GM19351 (cell line): ENCODE results near the gene SUPT6H.
"Not testable (repeated sequence)": the region's sequence is repeated elsewhere in the genome, so short reads cannot be mapped to it uniquely, and the experiment has no call there.

ENCODE experiments used
- ATAC-seq: cut with Tn5 transposase; IDR thresholded peaks from one replicate; pipeline ENCODE4 v1.9.1; 2021; ENCODE audit warnings: mild to moderate bottlenecking, moderate library complexity; ENCODE audit not compliant: unreplicated experiment

The SUPT6H gene

DNA sequence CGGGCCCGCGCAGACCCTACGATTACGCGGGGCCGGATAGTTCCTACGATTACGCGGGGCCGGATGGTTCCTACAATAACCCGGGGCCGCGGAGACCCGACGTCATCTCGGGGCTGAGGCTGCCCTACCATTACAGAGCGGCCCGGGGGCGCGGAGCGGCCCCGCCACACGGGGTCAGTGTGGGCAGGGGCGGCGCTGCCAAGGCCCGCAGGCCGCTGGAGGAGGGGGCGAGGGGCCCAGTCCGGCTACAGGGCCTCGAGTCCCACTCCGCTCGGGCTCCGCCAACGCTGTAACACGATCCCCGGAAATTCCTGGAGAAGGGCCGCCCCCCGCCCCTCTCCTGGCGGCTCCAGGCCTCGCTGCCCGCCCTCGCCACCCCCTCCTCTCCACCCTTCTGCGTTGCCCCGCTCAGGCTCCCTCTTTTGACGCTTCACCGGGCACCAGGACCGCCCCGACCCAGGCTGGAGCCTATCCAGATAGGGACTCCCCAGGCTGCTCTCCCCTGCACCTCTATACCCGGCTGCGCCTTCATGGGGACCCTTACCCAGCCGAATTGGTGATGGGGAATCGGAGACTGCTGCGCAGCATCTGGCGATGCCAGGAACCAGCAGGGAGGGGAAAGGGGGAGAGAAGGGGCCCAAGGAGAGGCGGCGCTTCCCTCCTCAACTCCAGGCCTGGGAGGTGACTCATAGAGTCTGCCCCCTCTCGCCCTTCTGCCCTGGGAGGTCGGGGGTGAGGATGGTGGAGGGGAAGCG, 55.8 kb downstream of the SUPT6H start, which contains the start of gene RAB34:
RAB34 (minus strand) TSS at position 291 of the 755 bp plus-strand sequence. CDS start 602 bp downstream, outside the sequence.
- ATAC-seq: no peak

DNA sequence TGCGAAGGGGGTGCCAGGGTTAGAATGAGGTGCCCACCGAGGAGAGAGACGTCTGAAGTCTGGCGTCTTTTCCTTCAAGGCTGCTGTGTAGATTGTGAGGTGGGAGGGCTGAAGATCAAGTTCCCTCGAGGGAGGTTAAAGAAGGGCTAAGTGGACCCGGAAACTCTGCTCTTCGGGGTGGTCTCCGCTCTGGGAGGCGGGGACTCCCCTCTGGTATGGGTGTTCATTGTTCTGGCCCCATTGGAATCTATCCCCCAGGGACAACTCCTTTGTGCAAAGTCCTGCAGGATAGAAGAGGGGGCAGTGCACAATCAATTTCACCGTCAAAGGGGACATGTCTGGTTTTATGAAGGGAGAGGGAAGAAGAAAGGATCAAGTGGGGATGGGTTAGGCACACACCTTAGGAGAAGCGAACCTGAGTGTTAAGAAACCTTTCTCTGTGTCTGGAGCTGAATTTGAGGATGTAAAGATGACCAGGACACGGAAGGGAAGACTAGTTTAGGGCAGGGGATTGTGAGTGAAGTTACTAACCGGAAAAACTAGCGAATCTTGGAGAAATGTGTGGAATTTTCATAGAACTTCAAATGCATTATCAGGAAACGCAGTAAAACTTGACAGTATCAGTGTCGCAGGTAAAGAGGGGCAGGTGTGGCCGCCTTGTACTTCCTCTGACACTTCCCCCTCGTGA, 56.5 kb downstream of the SUPT6H start:
- ATAC-seq: no peak

DNA sequence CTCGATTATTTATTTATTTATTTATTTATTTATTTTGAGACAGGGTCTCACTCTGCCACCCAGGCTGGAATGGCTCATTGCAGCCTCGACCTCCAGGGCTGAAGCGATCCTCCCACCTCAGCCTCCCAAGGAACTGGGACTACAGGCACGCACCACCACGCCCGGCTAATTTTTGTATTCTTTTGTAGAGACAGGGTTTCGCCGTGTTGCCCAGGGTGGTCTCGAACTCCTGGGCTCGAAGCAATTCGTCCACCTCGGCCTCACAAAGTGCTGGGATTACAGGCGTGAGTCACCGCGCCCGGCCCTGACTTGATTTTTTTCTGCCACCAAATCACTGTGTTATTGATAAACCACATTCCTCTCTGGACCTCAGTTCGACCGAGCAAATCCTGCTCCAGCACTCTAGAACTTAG, 57.0 kb downstream of the SUPT6H start:
- ATAC-seq: no peak

DNA sequence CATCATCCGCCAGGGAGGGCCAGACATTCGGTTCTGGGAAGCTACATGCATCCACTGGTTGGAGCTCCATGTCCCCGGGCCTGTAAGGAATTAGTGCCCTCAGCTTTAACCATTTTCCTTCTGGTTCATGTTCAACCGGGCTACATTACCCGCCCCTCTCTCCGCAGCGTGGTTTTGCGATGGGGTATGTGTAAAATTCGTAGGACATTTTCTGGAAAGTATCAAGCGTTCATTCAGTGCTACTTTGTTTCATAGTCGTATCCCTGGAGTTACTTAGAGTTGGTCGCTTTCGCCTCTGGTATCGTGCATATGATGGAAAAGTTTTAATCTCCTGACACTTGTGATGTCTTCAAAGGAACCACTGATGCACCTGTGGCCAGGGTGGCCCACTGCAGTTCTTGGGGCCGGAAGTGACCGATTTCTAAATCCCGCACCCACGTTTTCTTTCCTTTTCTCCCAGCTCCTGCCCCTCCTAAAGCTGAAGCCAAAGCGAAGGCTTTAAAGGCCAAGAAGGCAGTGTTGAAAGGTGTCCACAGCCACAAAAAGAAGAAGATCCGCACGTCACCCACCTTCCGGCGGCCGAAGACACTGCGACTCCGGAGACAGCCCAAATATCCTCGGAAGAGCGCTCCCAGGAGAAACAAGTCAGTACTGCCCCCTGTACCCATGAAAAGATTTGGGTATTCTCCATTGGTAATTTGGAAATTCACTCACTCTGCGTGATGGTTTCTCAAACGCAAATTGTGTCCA, 58.4 kb downstream of the SUPT6H start:
- no peak for ATAC-seq

DNA sequence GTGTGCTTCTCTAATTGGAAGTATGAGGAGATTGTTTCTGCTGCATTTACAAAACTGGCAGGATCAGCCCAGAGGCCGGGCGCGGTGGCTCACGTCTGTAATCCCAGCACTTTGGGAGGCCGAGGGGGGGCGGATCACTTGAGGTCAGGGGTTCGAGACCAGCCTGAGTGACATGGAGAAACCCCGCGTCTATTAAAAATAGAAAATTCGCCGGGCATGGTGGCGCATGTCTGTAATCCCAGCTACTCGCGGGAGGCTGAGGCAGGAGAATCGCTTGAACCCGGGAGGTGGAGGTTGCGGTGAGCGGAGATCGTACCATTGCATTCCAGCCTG, 59.0 kb downstream of the SUPT6H start:
- not testable (repeated sequence) for ATAC-seq

DNA sequence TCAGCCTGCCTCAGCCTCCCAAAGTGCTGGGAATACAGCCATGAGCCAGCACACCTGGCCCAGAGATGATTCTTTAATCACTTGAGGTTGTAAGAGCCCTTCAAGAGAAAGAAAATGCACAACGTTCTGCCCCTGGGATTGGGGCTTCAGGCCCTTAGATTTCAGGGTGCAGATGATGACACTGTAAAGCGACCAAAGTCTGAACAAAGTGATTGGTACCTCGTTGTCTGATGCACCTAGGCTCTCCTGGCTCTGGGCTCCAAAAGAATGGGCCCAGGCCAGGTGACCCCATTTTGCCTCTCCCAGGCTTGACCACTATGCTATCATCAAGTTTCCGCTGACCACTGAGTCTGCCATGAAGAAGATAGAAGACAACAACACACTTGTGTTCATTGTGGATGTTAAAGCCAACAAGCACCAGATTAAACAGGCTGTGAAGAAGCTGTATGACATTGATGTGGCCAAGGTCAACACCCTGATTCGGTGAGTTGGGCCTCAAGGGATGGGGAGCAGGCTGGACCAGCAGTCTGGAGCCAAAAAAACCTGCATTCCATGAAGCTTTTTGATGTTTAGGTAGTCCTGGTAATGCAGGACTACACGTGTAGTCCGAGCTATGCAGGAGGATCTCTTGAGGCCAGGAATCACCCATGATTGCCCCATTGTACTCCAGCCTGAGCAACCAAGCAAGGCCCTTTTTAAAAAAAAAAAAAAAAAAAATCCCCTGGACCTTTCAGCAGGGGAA, 60.6 kb downstream of the SUPT6H start:
- no peak for ATAC-seq

DNA sequence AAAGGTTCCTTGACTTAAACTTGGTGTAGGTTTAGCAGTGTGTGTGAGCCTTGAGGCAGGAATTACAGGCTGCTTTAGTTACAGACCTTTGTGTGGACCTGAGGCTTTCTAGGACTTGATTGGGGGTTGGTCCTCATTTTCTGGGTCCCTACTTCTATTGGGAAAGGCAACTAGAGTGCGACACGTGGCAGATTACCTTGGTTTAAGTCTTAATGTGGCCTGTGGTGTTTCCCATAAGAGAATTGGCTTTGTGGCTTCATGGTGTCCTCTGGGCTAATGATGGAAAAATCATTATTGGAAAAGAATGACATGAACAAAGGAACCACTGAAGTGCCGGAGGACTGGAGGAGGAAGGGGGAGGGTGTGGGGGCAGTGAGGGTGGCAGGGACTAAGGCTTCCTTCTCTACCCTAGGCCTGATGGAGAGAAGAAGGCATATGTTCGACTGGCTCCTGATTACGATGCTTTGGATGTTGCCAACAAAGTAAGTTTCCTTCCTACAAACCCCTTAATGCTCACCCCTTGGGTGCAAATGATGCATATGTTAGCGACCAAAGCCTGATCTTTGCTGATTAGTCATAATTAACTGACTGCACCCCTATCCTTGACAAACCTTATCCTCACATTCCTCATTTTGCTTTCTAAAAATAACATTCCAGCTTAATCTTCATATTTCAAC, 61.3 kb downstream of the SUPT6H start:
- ATAC-seq: no peak

DNA sequence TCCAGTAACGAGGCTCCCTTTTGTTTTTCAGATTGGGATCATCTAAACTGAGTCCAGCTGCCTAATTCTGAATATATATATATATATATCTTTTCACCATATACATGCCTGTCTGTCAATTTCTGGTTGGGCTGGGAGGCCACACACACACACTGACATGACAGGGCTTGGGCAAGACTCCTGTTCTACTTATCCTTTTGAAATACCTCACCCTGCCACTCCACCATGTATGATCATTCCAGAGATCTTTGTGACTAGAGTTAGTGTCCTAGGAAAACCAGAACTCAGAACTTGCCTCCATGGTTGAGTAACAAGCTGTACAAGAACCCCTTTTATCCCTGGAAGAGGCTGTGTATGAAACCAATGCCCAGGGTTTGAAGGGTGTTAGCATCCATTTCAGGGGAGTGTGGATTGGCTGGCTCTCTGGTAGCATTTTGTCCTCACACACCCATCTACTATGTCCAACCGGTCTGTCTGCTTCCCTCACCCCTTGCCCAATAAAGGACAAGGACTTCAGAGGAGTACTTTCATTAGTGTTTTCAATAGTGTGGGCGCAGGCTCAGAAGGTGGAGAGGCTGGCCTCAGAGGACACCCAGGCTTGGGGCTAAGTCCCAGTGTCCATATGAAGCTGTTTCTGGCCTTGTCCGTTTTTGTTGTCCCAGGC, 62.0 kb downstream of the SUPT6H start:
- not testable (repeated sequence) for ATAC-seq

DNA sequence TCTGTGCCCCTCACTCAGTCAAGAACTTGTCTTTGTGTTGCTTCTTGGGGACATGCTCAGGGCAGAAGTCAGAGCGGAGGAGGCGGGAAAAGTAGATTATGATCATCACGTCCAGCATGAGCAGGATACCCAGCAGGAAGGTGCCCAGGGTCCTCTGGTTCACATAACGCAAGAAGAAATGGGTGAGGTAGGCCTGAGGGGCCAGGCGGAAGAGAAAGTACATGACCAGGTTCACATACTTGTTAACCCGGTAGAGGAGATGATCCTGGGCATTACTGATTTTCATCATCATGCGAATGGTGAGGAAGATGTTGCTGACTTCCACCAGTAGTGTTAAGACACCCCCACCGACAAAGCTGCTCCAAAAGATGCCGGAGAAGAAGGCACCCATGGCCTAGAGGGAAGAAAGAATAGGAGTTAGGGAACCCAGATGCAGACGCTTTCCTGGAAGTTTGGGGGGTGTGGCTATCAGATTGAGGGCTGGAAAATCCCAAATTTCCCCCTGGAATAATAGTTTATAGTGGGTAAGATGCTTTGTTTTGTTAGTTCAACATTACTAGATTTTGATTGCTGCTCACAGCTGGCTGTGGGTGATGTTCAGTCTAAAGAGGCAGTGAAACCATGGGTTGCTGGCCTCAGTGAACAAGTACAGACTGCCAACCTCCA, 62.6 kb downstream of the SUPT6H start:
- ATAC-seq: no peak

DNA sequence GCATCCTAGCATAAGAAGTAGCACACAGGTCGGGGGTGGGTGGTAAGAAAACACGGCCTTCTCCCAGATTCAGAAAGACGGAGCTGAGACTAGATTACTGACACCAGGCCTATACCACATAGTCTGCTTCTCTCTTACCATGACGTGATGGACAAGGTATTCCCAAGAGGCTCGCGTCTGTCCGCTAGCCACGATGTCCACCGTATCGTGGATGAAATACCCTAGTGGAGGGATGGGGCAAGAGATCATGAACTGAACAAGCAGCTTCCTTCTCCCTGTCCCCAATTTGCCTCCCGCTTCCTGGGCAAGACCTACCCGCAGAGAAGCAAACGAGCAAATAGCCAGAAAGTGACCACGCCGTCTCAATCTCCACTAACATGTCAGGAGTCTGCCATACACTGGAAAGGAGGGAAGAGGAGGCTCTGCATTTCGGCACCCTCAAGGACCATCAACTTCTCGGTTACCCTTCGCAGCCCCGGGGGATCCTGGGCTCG, 63.2 kb downstream of the SUPT6H start:
- no peak for ATAC-seq

DNA sequence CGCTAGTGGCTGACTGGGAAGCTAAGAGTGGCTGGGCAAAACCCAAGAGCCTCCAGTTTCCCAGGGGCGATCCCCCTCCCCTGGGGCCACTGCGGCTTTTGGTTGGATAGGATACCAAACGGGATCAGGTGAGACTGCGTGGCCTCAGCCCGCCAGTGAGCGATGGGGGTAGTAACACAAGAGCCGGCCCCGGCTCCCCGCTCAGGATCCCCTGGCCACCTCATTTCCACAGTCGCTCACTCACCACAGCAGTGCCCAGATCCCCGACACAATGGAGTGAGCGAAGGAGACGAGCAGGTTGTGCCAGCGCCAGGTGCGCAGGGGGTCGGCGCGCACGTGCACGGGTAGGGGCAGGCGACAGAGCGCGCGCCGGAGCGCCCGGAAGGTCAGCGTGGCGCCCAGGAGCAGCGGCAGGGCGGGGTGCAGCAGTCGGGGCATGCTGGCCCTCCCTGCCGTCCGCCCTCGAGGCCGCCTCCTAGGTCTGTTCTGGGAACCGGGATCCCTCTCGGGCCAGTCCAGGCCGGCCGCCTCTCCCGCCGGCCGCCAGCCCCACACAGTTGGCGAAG, 63.7 kb downstream of the SUPT6H start:
- ATAC-seq: no peak

DNA sequence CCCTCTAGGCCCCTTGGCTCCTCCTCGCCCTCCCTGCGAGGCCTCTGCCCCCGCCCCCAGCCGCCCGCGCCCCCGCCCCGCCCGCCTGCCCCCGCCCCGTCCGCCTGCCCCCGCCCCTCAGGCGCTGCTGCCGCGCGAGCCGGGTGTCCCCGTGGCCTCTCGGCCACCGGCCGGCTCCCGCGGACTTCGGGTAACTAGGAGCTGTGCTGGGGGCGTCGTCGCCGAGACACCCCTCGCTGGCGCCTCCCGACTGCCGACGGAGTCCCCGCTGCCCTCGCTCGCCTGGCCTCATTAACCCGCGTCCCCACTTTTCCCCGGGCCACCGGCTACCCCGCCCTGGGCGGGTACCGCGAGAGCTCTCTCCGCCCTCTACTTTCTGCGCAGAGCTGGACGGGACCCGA, 64.2 kb downstream of the SUPT6H start, which contains the start of gene TLCD1:
TLCD1 (minus strand) TSS at position 8 of the 401 bp plus-strand sequence. CDS start 136 bp downstream, outside the sequence.
- no peak for ATAC-seq

DNA sequence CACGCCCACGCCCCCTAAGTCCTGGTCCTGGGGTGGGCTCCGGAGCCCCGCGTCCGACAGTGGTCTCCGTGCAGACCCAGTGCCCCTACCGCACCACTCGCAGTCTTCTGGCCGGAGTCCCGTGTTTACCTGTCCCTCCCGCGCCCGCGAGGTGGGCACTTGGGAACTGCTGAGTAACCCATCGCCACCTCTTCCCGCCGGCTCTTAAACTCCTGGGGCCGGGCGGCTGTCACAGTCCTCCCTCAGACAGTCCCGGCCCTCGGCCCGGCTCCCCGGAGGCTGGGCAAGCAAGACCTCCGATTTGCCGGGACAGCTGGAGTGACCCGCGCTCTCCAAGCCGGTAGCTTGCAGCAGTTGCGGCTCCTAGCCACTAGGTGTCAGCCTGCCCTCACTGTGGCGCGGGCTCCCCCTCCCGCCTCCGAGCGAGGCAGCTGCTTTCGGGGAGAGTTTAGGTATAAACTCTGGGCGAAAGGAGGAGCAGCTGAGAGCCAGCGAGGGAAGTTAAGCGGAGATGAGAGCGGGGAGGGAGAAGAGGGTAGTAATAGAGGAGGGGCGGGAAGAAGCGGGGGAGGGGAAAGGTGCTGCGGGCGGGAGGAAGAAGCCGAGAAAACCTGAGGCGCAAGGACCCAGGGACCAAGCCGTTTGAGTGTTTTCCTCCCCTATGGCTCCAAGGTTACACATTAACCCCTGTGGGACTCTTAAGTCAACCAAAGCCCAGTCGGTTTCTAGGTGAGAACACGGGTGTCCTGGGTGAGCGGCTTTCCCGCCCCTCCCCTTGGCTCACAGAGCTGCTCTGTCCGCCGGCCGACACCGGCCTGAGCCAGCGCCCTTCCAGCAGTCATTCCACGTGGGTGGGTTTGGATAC, 64.9 kb downstream of the SUPT6H start:
- no peak for ATAC-seq

DNA sequence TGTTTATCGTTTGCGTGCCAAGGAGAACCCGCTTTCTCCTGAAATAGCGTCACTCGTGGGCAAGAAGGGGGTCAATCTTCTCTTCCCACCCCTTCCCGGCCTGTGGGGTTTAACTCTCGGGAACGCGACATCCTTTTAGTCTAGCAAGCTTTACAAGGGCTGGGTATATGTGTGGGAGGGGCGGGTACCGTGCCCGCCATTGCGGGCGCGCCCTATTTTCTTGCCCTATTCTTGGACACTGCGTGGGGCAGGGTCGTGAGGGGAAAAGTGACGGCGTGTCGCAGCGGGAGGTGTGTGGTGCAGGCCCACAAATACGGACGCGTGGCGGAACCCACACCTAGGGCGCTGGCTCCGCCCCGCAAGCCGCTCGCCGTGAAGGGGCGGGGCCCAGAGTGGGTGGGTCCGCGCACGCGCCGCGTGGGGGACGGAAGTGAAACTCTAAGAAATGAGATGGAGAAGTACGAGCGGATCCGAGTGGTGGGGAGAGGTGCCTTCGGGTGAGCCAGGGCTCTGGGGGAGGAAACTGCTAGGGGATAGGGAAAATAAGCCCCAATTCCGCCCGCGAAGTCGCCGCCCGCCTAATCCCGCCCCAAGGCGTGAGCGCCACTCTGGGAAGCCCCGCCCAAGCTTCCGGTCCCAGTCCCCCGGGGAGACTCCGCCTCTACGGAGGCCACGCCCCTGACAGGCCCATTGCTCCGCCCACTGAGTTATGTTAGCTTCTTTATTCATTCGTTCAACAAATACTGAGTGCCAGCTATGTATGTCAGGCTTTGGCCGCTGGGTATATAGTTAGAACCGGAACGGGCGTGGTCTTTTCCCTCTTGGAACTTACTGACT, 66.6 kb downstream of the SUPT6H start, which contains the start of gene NEK8:
NEK8 (plus strand) TSS at position 425 of the 837 bp plus-strand sequence; CDS start at position 451, 26 bp downstream.
- peak; percentile 34 for ATAC-seq

DNA sequence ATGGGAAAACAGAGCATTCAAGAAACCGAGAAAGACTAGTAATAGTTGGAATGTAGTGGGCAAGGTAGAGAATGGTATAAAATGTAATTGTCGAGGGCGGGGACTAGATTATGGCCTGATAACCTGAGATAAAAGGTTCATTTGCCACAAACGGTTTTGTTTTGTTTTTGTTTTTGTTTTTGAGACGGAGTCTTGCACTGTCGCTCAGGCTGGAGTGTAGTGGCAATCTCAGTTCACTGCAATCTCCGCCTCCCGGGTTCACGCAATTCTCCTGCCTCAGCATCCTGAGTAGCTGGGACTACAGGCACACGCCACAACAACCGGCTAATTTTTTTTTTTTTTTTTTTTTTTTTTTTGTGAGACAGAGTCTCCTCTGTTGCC, 67.9 kb downstream of the SUPT6H start:
- ATAC-seq: no peak

DNA sequence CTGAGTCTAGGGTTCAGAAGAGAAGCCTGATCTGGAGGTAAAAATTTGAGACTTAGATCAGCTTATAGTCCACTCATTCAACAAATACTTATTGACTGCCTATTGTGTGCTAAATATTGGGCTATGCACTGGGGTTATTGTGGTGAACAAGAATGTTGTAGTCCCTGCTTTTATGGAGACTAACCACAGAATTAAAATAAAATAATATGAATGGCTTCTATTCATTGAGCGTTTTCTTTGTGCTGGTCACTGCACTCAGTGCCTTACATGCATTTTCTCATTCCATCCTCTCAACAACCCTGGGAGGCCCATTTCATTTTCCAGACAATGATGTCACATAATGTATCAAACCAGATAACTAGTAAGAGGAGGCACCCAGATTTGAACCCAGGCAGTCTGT, 71.3 kb downstream of the SUPT6H start:
- ATAC-seq: no peak

DNA sequence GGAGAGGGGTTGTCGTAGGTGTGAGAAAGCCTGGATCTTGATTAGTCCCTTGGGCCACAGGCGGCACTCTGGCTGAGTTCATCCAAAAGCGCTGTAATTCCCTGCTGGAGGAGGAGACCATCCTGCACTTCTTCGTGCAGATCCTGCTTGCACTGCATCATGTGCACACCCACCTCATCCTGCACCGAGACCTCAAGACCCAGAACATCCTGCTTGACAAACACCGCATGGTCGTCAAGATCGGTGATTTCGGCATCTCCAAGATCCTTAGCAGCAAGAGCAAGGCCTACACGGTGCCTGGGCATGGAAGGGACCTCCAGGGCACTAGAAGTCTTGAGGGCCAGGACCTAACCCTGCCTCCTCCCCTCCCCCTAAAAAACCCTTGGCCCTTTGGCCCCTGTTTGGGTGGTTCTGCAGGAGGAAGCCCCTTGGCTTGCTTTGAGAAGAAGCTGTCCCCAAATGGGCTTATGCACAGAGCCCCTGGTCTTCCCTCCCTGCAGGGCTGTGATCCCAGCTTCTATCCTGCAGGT, 72.8 kb downstream of the SUPT6H start:
- ATAC-seq: no peak
